Stimulated activated CD4-positive, alpha-beta T cell treated with anti-CD3 and anti-CD28 coated beads, Interleukin-1b, Interleukin-23, amount 100 ng/mL, for 24 hours (primary cell): ENCODE data around the gene NALCN.

Experiments used
- DNase-seq, 4 experiments: peaks; one replicate each; pipeline ENCODE4 v3.0.0-alpha.2; 2020; ENCODE audit warnings: low read depth in 4 of 4, low spot score in 1 of 4

The NALCN gene

DNA sequence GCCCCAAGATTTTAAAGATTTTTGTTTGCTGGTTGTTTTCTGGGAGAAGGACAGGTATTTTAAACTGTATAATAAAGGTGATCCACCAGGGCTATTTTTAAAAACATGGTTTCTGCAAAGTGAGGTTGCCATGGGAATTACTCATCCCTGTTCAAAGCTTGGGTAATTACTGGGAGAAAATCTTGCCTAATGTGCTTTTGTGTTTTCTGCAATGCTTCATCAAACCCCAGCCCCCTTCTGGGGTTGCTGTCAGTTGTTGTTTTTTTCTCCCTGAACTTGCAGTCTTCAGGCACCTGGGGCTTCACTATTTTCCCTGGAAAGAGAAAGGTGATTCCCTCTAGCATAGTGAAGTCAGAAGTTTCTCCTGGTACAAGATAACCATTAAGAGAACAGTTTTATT is 277.2 kb downstream of the NALCN start:
- DNase-seq = no peak

DNA sequence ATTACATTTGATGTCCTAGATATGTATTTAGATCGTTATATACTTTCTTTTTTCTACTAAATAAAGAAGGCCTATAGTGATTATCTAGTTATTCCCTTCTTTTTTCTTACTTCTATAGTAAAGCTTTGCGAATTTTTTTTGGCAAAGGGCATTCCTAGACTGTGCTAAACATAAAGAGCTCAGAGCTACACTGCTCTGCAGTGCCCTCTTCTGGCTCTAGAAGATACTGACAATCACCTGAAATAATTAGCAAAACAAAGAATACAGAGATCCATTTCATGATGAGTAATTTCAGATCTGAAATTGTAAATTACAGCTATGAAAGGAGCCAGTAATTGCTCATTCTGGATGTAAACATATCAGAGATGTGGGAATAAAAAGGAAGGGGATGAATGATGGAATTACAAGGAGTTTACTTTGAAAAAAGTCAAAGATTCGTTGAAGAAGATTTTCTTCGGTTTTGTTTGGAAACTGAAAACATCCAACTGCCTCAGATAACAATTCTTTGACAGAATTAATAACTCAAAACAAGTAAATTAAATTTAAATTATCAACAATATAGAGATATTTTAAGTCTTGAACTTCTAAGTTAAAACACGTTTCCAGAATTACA is 288.5 kb downstream of the NALCN start:
- DNase-seq = no peak

DNA sequence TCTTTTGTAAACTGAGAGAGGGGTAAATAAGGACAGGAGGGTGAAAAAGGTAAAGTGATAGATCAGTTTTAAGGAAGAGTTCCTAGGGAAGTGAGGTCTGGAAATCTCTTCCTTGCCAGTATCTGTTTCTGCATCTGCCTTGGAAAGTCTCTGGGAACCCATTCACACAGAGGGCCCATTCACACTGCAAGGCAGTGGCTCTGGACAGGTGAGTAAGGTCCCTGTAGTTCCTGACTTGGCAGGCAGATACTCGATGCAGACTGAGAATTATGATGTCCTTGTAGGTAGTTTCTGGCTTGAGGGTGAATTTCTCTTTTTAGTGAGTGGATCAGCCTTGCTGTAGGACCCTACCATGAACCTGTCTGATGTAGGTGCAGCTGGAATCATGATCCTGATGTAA is 293.3 kb downstream of the NALCN start:
- DNase-seq = no peak

DNA sequence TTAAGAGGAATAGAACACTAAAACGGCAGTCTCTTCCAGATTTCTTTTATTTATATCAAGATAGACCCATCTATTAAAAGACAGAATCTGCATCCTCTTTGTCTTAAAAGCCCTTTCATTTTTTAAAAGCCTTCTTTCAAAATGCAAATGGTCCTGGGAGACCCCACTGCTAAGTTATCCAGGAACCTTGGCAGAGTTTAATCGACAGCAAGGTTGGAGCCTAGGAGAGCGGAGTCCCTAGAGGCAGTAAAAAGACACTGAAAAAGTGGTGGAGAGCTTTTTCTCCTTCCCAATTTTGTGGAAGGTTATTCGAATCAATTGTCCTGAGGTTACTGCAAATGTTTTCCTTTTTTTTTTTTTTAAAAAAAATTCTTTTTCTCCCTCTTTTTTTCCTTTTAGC is 294.7 kb downstream of the NALCN start:
- no peak for DNase-seq

DNA sequence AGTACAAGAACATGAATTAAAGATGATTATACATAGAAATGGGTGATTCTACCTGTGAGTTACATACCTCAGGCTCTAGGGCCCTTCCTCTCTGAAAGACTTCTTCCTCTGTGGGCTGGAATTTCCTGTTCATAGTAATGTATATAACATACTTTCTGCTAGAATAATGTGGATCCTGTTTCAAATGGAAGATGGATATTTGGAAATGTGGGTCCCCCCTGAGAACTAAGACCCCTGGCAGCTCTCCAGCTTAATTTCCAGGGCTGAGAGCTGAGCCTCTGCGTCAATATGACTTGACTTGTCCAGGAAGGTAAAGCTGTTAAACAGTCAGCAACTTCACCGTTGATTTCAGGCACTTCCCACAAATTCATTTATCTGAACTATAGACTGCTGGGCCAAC is 296.3 kb downstream of the NALCN start:
- DNase-seq = no peak

DNA sequence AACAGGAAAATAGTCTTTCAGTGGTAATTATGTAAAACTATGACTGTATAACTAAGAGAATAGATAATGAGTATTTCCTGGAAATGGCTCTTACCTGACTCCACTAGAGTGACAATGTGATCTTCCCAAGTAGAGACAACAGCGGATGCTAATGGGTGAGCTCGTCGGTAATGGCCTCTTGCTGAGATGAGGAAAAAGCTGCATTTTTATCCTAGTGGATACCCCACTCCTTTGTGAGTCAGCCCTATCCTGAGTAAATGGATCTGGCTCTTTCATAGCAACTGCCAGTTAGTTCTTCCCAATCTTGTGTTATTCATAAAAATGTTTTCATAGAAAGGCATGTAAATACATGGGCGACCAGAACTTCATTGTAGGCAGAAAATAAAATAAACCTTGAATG is 299.5 kb downstream of the NALCN start:
- no peak for DNase-seq

DNA sequence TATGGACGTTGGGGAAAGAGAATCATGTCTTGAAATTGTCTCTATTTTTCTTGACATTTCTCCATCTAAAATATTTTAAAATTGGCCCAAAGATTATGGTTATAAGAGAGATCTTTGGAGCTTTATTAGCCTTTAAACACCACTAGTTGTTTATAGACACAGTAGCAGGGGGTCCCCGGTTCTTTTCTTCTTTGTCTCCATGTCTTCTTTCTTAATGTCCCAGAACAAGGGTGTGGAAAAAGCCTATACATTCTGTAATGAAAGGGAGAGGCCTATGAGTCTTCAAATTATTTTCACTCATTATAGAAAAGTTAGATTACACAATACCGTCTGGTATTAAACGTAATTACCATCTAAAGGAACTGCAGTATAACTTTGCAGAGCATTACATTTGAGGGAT is 300.0 kb downstream of the NALCN start:
- DNase-seq = no peak

DNA sequence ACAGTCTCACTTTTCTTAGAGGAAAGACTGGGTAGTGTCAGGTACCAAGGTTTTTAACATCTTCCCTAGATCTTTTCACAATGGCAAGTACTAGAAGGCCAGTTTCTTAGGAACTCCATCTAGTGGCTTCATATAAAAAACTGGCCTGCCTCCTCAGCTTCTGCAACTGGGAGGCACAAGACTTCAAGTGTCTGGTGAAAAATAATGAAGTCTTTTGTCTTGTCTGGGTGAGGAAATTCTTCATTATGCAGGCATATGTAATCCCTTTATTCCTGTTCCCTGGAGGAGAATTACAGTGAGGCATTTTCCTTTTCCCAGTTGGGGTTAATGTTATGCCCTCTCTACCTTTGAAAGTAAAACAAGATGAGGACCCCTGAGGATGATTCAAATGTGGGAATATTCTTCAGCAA is 300.5 kb downstream of the NALCN start:
- DNase-seq = no peak

DNA sequence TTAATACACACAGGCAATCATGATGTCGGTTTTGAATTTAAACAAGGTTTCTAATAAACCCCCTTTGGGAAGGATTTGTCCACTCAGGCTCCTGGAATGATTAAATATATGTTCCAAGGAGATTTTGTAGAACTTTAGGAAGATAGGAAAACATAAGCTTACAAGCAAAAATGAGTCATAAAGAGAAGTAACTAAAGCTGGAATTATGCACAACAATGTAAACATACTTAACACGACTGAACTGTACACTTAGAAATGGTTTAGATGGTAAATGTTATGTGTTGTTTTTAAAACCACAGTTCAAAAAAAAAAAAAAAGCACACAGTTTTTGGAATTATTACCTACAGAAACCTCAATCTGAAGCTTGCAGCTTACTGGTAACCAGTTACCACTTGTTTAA is 304.4 kb downstream of the NALCN start:
- no peak for DNase-seq

DNA sequence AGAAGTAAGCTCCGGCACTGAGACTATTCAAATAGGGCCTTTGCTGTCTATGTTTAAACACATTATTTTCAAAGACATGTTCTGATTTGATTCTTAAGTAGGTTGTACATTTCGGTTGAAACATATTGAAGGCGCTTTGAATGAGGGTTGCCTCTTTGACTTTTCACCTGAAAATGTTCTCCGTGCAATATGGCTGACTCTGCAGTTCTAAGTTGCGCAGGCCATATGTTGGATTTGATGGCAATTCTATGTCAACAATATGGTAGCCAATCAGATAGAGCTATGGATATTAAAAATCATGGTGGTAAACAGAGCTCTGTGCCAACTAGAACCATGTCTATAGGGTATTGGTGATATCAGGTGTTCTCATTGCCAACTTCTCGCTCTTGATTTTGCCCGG is 307.3 kb downstream of the NALCN start:
- DNase-seq = no peak

DNA sequence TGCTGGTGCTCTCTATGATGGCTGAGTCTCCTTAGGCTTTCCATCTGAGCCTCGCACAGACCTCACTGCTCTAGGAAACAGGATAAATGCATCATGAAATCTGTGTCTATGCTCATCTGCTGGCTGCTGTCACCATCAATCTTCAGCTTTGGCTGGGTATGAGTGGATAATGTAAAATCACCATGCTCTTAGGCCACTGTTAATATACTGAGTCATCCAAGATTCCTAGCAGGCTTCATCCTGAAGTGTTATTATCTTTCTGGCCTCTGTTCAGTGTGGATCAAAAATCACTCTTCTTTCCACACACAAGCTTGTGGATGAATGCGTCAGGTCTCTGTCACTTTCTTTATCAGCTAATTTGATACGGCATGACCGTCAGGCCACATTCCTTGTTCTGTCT is 317.4 kb downstream of the NALCN start:
- no peak for DNase-seq

DNA sequence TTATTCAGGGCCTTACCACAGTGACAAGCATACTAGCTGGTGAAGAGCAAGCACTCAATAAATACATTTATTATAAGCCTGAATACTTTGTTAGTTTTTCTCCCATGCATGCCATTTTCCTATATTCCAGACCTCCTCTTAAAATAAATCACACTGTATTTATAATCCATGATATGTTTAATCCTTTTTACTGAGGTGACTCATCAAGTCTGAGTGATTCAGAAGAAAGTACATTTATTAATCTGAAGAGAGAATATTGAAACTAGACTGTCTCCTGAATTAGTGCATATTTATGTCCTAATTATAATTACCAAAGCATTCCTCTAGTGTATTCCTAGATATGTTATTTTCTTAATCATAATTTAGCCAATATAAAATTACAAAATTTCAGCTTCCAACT is 323.3 kb downstream of the NALCN start:
- no peak for DNase-seq

DNA sequence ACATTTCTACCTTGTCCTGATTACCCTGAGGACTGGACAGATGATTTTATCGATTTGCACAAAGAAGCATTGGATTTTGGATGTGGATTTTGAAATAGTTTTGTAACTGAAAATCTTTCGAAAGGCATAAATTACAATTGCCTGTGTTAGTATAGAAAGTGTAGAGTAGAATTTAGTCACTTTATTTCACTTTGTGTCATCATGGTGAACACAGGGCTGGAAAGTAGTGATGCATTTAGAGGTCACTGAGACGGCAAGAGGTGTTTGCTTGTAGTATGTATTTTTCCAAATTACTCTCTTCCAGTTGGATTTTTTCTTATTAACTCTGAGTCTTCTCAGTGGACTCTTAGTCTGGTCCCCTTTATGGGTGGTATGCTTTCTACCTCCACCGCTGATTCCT is 326.0 kb downstream of the NALCN start:
- no peak for DNase-seq

DNA sequence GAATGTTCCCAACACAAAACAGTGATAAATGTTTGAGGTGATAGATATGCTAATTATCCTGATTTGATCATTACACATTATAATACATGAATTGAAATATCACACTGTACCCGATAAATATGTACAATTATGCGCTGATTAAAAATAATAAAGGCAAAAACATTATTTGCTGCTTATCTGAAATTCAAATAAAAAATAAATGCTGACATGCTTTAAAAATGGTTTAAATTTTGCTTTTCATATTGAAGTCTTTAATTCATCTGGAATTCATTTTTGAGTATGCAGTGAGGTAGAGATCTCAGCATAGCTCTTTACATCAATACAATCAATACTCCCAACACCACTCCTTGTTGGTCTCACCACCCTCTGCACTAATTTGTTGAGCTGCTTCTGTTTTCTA is 330.8 kb downstream of the NALCN start:
- DNase-seq = no peak

DNA sequence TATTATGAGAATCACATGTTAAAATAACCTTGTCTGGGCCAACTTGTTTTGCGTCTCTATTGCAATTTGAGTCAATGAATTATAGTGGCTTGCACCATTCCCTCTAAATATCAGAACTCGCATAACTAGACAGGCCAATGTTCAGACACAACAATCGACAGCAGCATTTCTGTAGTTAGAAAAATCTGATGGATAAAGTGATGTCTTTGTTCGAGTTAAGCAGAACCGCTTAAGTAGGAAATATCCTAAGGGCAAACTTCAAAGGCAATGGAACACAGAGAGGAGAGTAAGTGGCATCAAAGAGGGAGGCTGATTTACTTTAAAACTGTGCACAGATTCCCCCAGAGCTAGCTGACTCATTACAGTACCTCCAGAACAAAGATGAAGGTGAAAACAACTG is 333.9 kb downstream of the NALCN start:
- DNase-seq = no peak

DNA sequence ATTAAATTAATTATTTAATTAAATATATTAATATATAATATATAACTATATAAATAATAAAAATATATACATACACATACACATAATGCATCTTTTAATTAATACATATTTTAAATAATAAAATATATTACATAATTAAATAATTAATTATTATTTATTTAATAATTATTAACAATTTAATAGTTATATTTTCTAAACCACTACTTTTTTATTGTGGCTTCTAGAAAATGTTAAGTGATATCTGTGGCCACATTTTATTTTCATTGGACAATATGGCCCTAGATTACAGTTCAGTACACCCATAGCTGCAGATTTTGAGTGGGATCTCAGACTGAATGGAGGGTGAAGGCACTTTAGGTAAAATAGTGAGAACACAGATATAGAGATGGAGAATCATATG is 335.7 kb downstream of the NALCN start:
- DNase-seq = no peak

DNA sequence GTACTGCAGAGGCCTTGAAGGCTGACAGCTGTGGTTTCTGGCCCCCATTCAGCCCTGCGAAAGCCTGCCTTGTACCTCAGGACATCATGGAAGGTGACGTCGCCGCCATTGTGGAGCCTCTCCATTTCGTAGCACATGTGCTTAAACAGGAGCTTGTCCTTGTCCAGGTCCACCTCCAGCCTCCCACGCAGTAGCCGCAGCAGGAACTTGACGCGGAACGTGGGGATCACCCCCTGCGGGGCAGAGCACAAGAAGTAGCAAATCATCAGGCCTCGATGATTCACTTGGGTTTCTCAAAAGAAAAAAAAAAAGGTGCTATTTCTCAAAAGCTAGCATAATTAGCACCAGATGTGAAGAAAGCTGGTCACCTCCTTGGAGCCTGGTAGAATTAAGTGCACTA is 351.0 kb downstream of the NALCN start:
- DNase-seq = no peak

DNA sequence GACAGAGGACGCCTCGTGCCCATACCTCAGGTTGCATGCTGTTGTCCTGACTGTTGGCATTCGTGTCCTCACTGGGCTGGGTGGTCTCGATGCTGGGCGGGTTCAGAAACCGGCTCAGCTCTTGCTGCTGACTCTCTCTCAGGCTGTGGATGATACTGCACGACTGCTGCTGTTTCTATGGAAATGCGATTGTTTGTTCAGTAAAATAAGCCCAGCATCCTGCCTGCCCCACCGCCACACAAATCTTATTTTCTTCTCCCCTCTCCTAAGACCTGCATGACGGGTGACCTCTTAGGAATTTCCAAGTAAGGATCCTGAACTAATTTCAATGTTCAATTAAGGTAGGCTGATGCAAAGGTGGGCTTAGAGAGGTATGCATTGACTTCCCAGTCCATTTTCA is 356.5 kb downstream of the NALCN start:
- DNase-seq = no peak

DNA sequence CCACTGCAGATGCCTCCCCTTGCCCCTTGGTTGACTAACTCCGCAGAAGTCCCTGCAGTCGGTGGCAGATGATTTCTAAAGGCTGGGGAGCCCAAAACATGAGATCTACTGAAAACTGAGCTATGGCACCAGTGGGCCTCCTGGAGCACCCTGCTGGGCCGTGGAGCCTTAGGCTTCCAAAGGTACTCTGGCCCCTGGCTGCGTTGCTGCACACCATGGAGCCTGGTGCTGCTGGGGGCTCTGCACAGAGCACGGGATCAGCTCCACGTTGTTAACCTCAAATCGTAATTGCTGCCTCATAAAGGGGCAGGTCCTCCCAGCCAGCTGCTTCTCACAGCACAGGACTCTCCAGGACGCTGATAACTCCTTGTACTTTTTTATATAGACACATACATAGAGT is 357.5 kb downstream of the NALCN start:
- DNase-seq = no peak

DNA sequence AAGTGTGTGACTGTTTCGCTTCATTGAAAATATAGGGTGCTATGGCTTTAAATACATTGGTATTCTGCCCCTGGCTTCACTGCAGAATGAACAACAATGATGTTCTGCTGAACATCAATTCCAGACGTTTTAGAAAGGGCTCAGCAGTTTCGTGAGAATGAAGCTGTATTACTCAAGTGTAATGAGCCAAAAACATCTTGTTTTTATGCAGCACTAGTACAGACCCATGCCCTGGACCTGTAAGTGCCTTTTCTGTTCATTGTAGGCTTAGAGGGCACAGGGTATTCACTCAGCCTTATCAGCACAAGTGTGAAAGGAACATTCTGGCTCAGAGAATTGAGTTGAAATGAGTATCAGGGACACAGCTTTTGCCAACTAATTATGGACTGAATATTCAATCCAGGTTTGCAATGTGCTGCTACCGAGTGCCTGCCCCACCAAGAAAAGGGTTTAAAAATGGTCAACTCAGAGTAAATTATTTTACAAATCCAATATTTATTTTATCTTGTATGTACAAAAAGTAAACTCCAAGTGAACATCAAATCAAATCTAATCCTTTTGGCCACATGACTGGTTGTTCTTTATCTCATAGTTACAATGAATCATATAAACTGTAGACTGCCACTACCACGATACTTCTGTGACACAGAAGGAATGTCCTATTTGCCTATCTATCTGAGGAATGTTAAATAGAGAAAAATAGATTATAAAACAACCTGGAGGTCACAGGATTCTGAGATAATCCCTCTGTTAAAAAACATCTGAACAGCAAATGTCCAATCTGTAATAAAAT is 362.8 kb downstream of the NALCN start:
- no peak for DNase-seq

DNA sequence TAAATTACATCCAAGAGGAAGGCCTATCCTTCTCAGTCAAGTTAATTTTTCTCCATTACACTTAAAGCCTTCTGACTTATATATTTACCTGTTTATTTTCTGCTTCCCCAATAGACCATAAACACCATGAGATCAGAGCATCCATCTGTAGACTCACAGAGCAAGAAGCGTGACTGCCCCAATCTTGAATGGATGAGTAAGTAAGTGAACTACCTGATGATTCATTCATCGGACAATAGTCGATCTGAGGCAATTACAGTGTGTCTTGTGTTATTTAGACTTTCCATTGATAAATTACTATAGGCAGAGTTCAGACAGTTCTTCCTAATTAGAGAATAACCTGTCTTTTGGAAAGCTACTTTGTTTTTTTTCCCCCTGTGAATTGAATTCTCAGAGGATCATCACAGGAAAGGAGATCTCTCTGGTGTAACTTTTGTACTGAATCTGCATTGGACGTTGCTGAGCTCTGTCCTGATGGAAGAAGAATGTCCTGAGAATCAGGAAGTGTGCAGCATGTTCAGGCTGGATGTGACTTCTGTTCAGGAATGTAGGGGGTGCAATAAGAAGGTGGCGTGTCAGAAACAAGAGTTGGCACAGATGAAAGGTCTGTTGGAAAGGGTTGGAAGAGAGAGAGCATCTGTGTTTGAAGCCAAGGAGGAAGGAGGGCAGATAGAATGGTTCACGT is 367.0 kb downstream of the NALCN start:
- no peak for DNase-seq

DNA sequence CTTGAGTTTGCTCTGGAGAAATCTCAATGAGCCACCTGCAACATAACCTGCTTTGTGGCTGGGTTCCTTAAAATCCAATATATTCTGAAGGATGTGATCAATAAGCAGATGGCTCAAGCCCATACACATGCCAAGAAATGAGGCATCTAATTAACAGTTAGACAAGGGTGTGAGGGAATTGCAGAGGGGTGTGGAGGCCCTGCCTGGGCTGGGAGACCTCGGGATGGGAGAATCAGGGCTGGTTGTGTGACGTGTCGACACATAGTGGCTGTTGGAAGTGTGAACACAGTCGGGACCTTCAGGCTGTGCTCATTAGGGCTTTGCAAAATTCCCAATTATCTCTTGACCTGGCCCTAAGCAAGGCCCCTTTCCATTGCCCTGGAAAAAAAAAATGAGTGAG is 379.8 kb downstream of the NALCN start:
- no peak for DNase-seq
